Measurements from ENCODE around the gene COL5A1.

COL5A1 gene

DNA sequence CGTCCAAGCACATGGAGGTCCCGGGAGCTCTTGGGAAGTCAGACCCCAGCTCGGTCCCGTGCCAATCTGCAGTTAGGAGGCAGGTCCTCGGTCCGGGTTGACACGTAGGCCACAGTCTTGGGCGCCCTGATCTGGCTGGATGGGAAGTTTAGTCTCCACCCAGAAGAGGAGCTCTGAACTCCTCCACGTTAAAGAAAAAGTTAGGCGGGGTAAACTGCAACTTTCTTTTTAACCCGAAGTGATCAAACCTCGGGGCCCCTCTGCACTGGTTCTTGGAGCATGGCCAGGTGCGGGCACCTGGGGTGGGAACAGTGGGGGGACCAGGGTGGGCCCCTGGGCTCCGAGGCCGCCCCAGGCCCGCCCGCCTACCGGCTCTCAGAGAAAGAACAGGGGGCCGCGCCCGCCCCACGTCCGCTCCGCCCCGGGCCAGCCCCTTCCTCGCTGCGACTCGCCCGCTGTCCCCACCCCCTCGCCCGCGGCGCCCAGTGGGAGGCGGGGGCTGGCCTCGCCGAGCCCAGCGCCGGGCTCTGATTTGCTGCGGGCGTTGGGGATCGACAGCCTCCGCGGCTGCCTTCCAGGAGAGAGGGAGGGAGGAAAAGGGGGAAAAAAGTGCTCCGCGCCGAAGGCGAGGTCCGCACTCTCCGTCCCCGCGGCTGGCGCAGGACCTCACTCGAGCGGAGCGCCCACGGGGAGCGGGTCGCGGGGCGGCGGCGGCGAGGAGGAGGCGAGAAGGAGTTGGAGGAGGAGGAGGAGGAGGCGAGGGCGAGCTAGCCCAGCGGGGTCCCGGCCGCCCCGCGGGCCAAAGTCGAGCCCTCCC, at the start of gene COL5A1:
COL5A1 (plus strand) TSS at position 631 of the 817 bp plus-strand sequence. CDS start 385 bp downstream, outside the sequence.
- DNase-seq (ENCODE audit: low read depth), result peak; percentile 30

DNA sequence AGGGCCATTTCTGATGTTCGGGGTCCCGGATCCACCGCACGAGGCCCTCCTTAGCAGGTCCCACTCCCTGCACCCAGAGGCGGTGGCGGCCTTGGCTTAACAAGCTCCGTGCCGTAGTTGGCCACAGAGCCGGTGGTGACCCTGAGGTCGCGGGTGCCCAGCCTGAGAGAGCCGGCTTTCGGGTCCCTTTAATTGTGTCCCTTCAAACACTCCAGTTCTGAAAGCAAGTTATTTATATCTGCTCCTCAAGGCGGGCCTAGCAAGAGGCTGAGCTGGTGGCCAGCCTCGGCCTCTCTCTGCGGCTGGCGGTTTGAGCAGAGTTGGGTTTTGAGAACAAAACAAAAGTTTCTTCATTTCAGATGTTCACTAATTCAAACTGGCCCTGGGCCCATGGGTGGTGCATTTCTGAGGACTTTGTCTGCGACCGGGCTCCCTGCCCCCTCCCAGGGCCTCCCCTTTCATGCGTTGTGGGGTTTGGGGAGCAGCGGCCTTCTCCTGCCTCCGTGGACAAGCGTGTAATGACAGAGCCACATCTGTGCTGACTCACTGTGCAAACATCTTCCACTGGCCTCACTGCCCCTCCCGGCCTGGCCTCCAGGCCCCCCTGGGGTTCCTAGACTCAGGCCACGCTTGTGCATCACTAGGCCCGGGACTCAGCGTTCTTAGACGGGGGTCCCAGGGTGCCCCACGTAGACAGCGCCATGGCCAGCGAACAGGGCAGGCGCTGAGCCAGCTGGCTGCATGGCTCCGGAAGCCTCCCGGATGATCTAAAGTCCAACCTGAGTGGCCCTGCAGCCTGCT, 49.4 kb upstream of the COL5A1 start:
- no peak for DNase-seq (ENCODE audit: low read depth)

DNA sequence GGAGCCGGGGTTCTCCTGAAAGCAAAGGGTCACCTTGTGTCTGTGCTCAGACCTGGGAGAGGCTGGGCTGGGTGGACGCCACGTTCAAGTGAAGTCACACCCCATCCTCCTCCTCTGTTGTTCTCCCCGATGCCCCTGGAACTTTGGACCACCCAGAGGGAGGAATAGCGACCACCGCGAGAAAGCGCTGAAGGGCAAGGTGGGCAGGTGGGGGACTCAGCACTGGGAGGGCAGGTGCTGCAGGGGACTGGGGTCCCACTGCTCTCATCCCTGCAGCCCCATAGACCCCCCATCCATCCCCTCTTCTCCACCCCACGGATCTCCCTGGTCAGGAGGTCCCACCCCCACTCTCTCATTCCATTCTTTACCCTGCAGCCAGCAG, 48.8 kb upstream of the COL5A1 start:
- no peak for DNase-seq (ENCODE audit: low read depth)

DNA sequence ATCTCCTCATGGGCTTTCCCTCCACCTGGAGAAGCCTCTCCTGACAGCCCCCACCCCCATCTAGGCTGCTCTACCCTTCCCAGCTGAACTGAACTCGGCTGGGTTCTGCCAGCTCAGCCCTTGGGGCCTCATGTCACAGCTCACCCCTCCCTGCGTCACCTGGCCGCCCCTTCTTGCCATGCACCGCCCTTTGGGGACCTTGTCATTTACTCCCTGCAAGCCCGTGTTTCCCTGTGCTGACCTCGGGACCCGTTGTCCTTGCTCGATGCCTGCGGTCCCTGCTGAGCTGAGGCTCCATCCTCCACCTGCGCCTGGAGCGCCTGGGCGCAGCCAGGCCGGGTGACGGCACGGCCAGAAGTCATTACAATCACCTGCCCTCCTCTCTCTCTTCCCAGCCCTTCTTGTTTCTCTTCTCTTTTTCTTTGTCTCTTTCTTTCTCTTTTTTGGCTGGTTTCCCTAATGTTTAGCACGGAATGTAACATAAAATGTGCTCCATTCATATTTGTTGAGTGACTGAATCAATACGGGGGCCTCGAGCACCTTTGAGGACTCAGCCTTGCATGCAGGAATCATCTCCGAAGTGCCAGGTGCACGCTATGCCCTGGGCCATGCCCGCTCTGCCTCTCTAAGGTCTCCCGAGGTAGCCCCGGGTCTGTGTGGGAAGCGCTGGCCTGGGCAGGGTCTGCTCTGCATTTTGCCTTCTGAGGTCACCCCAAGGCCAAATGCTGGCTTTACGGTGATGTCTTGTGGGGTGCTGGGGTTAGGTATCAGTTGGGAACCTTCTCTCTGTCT, 48.1 kb upstream of the COL5A1 start:
- no peak for DNase-seq (ENCODE audit: low read depth)

- DNase-seq (ENCODE audit: low read depth), result no peak
Measured at GRCh38 chr9:134594078-134594941, 47.3 kb upstream of the COL5A1 start.

DNA sequence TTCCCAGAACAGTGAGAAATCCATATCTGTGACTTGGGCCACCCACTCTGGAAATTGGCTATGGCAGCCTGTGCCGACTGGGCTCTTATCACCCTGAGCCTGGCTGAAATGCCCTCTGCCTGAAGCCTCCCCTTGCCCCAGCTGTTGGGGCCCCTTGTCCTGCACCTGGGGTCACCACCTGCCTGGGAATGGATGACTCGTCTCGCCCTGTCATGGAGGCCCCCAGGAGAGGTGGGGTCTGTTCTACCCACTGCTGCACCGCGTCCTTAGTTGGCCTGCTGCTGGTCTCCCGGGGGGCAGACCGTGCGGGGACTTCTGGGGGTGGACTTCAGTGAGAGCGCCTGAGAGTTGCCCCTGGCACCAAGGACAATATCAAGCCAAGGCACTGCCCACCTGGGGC, 46.6 kb upstream of the COL5A1 start:
- no peak for DNase-seq (ENCODE audit: low read depth)

GRCh38 chr9:134597041-134597913, 44.3 kb upstream of the COL5A1 start:
- DNase-seq (ENCODE audit: low read depth), result no peak

GRCh38 chr9:134597957-134598883, 43.4 kb upstream of the COL5A1 start:
- no peak for DNase-seq (ENCODE audit: low read depth)

DNA sequence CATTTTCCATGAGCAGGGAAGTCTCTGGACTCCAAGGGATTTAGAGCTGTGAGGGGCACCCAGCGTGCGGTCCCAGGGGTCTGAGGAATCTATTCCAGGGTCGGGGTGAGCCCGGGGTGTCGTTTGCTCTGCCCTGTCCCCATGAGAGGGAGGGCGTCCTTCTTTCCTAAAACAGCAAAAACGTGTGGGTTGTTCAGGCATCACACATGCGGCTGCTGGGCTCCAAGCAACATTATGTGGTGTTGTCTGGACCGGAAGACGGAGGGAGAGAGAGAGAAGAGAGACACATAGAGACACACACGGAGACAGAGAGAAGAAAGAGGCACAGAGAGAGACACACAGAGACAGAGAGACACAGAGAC, 42.7 kb upstream of the COL5A1 start:
- DNase-seq (ENCODE audit: low read depth), result no peak

DNA sequence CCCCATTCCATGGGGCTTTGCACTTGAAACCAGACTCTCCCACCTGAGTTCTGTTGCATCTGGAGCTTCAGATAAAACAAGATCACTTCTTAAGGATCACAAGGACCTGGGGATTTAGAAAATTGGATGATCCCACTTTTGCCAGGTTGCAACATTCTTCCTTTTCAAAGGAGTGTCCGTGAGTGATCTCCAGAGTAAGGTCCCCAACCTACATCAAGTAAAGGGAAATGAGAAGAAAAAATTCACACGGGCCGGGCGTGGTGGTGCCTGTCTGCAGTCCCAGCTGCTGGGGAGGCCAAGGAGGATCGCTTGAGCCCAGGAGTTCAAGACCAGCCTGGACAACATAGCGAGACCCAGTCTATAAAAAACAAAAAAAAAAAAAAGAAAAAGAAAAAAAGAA, 41.2 kb upstream of the COL5A1 start:
- no peak for DNase-seq (ENCODE audit: low read depth)

DNA sequence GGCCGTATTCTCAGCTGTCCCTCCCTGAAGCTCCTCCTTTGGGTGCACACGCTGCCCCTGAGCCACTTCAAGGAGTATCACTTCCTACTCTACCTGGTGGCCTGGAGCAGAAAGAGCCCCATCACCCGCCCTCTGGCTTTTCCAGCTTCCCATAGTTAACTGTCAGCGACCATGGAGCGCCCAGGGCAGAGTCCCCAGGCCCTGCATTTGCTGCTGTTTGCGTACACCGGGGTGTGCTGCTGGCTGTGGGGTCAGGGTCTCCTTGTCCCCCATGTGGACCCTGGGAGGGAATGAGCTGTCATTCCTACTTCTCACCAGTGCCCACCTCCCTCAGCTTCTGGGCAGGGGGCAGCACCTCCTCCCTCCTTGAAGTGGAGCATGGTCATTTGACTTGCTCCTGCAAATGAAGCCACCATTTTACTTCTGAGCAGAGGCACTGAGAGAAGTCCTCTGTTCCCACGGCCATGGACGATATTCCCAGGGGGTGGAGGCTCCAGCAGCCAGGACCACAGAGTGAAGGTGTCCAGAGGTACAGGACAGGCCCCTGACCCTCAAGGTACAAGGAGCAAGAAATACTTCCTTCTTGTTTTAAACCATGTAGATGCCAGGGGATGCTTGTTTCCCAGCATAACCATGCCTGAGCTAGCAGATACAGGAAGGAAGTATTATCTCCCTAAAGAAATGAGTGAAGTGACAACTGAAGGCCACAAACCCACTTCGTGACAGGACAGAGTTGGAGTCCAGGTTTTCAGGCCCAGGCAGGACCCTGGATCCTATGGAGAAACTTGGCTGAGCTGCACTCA, 40.6 kb upstream of the COL5A1 start:
- DNase-seq (ENCODE audit: low read depth), result no peak

DNA sequence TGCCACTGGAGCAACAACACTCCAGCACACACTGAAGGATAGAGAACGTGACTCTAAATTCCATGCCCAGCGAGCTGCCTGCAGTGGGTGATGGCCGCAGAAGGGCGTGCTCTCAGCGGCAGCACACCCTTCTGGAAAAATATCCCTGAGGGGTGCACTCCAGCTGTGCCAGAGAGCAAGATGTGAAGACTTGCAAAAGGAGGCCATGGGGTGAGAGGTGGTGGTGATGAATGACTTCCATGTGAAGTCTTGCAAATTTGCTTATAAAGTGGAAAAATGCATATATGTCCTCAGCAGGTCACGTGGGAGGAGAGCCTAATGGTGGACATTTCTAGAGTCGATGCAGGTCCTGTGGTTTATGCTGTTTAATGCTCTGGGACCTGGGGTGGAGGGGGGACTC, 39.8 kb upstream of the COL5A1 start:
- no peak for DNase-seq (ENCODE audit: low read depth)

- DNase-seq (ENCODE audit: low read depth), result no peak
Measured at GRCh38 chr9:134602547-134603362, 38.8 kb upstream of the COL5A1 start.

- no peak for DNase-seq (ENCODE audit: low read depth)
Measured at GRCh38 chr9:134604834-134605233, 36.8 kb upstream of the COL5A1 start.

DNA sequence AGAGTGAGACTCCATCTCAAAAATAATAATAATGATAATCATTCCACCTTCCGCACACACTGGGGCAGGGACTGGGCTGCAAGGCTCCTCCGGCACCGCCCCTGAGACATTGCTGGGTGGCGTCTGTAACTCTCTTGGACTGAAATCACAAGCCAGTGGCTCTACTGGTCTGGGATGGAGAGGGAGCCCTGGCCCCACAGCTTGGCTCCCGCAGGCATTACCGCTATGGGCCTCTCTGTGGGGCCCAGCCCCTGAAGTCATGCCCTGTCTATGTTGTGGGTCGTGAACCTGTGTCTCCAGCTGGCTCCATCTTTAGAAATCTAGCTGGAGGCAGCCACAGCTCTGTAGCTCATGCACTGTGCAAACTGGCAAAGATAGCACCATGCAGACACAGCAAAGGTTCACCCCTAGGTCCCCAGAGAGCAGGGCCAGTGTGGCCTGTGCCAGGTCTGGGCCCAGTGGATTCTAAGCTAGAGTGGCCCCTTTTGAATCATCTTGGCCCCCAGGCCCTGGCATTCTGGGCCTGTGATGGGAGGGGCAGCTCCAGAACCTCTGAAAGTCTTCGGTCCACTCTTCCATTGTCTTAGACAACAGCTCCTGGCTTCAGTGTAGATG, 36.1 kb upstream of the COL5A1 start:
- no peak for DNase-seq (ENCODE audit: low read depth)

DNA sequence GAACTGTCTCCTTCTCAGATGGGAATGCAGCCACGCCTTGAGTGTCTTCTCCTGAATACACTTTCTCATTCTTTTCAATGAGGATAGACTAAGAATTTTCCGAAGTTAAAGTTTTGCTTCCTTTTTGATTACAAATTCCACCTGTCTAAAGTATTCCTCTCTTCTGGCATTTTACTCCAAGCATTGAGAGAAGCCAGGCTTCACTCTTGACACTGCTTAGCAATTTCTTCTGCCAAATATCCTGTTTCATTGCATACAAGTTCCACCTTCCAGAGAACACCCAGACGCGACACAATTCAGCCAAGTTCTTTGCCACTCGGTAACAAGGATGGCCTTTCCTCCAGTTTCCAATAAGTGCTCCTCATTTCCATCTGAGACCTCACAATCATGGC, 35.6 kb upstream of the COL5A1 start:
- no peak for DNase-seq (ENCODE audit: low read depth)

GRCh38 chr9:134606951-134607731, 34.5 kb upstream of the COL5A1 start:
- DNase-seq (ENCODE audit: low read depth), result no peak
